GM21786 (cell line): ENCODE results near the gene CFAP53.
A peak's percentile ranks its signal among the peaks of the same experiment; 100 is the strongest.
"Not testable (repeated sequence)": the region's sequence is repeated elsewhere in the genome, so short reads cannot be mapped to it uniquely, and the experiment has no call there.

Experiments
- ATAC-seq: cut with Tn5 transposase; IDR thresholded peaks from one replicate; pipeline ENCODE4 v1.9.1; 2021; ENCODE audit not compliant: unreplicated experiment

CFAP53 gene

DNA sequence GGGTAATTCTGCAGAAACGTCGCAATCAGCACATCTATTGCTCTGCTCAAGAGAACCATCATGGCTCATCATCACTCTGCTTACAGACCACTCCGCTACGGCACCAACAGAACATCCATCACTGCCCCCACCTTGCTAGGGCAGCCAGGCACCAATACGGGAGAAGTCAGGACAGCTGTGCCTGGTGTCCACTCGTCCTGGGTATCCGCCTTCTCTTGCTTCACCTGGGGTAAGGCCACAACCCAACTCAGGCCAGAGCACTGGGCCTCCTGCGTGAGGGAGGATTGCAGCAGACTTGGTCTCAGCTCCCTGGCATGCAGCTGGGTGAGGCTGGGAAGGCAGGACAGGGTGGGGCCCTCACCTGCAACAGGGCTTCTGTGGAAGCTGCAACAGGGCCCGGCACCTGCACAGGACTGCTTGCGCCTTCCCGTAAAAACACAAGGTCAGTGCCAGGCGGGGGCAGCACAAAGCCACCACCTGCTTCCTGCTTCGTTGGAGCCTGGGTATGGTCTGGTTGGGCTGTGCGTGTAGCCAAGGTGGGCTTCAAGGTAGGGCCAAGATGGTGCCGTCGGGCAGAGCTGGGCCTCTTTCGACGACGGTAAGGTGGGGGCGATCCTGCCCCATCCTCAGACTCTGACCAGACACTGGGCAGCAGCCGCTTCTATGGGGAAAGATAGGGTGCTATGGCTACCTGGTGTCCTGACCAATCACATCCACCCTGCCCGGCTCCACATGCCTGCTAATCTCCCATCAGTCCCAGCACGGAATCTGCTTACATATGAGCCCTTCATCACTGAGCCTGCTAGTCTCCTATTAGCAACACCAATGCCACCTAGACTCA is 7.1 kb upstream of the CFAP53 start:
- no peak for ATAC-seq

DNA sequence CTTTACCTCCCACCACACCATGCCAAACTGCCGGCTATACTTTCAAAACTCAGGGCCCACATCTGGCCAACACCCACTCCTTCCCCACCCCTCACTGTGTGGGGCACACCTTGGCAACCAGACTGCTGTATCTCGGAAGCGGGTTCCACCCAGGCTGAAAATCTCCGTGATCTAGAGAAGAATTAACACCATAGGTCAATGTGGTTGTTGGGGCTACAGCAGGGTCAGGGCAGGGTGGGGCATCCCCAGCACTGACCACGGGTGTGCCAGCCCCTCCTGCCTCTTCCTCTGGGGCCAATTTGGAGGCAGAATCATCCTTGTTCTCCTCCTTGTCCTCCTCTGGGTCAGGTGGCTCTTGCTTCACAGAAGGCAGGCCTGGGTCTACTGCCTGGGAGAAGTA is 6.3 kb upstream of the CFAP53 start:
- no peak for ATAC-seq

DNA sequence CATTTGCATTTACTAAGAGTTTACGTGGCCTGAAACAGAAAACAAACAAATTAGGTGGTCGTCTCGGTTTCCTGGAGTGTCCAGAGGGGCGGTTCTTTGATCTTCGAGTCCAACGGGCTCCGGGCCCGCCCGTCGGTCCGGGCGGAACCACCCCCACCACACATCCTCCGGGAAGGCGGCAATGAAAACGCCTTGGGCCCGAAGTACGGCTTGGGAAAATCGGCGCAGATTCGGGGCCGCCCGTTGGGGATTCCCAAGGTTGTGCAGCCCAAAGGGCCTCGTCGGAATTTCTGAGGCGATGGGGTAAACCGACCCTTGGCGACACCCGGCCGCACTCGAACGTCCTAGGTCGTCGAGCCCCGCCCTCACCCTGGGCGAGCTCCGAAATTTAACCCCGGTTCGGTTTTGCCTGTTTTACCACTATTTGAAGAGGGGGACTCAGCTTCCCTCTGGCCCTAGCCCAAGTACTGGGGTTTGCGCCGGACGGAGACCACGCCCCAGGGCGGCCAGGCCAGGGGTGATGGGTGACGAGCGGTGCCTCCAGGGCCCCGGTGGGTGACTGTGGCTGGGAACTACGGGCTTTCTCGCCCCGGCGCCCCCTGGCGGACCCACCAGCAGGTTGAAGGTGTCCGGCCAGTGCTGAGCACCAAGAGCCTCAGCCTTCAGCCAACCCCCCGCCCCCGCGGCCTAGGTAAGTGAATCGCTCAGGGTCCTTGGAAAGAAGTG is 1.9 kb upstream of the CFAP53 start:
- ATAC-seq, result peak; percentile 69

DNA sequence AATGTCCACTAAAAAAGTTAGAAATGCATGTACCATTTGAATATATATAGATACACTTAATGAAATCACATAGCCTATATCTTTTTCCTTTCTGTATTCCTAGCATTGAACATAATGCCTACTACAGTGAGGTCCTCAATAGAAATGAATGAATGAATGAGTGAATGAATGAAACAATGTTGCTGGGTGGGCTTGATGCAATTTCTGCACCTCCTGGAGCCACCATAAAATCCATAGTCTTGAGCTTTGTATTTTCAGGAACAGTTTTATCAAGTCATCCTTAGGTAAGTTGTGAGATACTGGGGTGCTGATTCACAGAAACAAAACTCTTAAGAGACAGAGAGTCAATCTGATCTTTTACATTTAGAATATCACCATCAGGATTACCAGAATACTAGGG is 3.3 kb downstream of the CFAP53 start:
- ATAC-seq, result no peak

DNA sequence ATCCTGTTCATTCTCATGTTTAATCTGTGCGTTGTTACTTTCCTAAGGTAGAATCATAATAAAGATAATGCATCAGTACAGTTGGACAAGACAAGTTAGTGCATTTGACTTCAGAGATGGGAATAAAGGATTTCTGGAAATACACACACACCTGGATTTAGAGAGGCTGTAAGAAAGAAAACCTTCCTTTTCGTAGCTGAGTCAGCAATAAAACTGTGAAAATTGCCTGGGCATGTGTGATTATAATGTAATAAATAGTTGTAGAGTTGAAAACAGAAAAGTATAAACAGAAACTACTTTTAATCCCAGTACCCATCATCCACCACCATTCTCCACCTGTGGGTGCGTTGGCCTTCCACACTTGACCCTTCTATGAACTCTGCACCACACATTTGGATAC is 15.4 kb downstream of the CFAP53 start:
- no peak for ATAC-seq

DNA sequence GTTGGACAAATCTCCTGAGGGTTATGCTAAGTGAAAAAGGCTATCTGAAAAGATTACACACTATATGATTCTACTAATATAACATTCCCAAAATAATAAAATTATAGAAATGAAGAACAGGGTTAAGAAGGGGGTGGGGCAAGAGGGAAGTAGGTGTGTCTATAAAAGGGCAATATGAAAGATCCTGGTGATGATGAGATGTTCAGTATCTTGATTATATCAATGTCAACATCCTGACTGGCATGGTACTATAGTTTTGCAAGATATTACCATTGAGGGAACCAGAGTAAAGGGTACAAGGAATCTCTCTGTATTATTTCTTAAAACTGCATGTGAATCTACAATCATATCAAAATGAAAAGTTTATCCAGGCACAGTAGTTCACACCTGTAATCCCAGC is 16.7 kb downstream of the CFAP53 start:
- no peak for ATAC-seq

DNA sequence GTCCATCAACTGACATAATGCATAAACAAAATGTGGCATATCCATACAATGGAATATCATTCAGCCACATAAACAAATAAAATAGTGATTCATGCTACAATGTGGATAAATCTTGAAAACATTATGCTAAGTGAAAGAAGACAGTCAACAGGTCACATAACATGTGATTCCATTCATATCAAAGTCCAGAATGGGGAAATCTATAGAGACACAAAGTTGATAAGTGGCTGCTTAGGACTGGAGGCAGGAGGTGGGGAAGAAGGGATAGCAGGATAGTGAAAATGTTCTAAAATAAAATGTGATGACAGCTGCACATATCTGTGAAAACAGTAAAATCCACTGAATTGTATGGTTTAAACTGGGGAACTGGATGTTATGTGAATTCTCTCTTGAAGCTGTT is 18.7 kb downstream of the CFAP53 start:
- ATAC-seq, result no peak

DNA sequence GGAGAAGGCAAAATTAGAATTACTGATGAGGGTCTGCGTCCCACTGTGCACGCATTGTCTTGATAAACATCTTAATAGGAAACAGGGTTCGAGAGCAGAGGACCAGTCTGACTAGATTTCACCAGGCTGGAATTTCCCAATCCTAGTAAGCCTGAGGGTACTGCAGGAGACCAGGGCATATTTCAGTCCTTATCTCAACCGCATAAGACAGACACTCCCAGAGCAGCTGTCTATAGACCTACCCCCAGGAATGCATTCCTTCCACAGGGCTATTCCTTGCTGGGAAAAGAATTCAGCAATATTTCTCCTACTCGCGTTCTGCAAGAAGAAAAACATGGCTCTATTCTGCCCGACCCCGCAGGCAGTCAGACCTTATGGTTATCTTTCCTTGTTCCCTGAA is 24.5 kb downstream of the CFAP53 start:
- not testable (repeated sequence) for ATAC-seq

DNA sequence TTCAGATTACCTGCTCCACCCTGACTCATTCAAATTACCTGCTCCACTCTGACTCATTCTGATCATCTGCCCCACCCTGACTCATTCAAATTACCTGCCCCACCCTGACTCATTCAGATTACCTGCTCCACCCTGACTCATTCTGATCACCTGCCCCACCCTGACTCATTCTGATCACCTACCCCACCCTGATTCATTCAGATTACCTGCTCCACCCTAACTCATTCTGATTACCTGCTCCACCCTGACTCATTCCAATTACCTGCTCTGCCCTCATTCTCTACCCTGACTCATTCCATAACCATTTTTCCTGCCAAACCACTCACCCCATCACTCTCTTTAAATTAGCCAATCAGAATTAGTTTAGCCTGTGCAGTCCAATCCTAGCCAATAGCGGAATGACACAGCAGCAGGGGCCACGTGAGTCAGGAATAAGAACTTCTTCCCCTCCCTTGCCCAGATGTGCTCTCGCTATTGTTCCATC is 26.2 kb downstream of the CFAP53 start:
- no peak for ATAC-seq

DNA sequence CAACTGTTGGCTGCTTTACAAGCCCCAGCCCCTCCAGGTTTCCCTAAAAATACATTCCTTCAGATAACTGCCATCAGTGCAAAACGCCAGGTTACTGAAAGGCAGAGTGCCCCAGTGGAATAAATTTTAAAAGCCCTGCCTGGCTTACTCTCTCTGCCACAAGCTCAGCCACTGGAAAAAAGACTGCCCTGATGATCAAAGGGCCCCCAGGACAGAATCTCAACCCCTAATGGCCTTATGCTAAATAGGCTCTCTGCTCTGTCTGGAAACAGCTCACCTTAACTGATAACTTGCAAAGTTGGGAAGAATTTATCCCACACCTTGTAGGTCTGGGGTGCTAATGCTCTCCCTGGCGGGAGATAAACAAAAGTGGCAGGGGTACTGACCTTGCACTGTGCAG is 33.9 kb downstream of the CFAP53 start:
- ATAC-seq, result no peak

DNA sequence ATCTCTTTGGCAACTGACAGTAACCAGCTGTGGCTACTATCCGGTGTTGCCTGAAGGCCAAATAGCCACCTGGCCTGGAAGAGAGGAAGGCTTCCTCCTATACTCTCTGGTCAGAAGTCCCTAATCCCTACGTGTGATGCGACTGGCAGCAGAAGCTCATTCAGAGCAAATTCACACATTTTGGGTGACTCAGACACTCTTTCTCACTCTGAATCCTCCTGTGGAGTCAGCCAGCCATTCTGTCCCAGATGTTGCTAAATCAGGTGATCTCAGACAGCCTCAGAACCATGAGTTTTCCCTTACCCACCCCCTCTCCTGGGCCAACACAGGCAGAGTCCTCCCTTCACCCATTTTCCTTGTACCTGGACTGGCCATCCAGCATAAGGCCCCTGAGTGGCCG is 34.7 kb downstream of the CFAP53 start:
- no peak for ATAC-seq

DNA sequence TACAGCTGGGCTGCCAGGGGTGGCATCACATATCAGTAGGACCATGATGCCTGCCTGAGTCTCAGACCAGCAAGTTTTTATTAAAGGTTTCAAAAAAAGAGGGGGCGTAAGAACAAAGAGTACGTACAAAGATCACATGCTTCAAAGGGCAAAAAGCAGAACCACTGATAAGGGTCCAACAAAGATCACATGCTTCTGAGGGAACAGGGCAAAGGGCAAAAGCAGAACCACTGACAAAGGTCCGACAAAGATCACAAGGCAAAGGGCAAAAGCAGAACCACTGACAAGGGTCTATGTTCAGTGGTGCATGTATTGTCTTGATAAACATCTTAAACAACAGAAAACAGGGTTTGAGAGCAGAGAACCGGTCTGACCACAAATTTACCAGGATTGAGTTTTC is 46.0 kb downstream of the CFAP53 start:
- ATAC-seq, result not testable (repeated sequence)

DNA sequence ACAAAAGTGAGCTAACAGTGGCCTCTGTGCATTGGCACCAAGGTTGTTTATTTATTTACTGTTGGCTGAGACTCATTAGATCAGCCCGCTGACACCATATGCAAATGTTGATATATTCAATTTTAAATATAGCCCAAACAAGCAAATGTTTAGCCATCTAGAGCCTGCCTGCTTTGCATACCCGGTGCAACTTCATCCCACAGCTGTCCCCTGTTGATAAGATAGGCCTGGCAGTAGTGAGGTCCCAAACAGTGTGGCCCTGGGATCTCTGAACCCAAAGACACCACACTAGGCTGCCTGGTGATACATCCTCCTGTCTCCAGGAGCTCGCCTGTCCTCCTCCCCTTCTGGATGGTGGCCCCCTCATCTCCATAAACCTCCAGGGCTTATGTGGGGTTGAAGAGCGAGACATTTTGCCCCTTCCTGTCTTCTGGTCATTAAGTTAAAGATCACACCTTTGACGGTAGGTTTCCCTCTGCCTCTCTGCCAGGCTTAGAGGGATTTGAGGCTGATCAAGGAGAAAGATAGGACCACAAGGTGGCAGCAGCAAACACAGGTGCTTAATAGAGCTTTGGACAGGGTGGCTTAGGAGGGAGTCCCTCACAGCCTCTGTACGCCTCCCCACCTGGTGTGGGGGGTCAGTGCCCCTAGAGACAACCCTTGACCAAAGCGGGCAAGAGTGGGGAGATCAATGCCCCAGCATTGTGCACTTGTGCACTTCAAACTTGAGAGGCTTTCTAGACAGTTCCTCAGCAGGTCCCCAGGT is 47.7 kb downstream of the CFAP53 start:
- ATAC-seq, result peak; percentile 56

DNA sequence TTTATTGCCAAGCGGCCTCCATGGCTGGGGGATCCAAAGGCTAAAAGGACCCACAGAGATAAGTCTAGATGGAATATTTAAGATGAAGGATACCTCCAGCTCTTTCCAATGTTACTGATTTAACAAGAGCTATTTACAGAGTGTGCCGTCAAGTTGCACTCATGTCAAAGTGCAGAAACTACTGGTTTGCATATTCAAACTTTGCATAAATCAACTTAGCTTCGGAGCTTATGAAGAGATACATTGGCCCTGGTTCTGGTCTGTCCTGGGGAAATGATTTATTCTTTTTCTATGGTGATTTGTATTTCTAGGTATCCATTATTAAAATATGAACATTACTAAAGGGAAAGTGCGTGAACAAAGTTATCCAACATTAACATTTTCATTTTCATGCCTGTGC is 57.0 kb downstream of the CFAP53 start:
- no peak for ATAC-seq

DNA sequence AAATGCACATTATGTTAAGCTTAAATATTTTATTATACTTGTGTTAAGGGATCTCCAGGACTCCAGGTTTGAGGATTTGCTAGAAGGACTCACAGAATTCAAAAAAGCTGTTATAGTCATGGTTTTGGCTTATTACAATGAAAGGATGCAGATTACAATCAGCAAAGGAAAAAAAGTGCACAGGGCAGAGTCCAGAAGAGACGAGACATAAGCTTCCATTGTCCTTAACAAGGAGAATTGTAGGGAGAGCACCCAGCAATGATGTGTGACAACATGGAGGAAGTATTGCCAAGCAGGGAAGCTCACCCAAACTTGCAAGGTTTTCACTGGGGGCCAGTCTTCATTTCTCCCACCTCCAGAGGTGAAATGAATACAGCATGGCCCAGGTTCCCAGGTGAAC is 58.6 kb downstream of the CFAP53 start:
- ATAC-seq, result no peak

DNA sequence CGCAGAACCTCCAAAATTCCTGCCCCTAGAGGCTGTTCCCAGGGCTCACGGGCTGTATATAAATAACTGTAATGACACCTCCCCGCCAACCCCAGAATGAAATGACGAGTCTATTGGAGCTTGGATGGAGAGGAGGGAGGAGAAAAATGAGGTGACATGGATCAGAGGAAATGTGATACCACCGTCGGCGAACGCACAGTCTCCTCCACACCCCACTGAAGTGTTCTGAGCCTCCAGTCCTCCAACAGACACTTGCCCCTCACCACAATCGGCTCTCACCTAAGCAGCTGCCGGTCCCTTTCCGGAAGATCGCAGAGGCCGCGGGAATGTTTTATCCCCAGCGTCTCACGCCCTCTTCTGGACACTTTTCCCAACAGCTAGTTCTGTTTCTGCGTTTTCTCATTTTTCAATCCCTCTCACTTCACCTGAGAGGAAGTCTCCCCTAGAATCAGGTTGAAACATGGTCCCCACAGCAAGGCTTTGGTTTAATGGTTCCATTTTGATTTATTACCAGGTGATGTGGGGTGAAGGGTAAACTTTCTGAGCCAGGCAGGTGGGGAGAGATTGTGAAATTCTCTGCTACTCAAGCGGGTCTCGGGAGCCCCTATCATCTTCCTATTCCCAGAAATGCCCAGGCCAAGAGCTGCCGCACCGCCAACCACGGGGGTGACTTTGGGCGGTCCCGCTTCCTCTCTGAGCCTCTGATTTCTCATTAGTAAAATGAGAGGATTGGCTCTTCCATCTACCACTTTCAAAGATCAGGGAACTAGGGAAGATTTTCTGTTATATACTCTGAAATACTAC is 62.3 kb downstream of the CFAP53 start:
- no peak for ATAC-seq

DNA sequence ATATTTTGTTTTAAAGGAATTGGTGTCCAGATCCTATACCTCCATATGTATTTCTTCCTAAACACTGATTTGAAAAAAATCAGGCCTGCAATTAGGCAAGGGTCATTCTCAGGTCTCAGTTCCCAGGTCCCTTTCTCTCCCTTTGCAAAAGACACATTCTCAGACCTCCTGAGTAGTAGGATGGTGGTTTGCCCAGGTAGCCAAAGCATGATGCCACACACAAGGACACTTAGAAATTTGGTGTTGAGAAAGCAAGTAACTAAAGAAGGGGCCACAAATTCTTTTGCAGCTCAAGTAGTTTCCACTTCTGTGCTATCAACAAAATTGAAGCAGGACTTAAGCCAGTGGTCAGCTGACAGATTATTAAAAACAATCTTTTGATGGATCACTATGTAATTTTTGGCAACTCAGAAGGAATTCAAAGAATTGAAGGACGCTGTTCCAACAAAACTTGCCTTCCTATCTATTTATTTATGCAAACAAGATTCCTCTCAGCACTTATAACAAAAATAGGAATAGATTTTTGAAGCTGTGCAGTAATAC is 64.7 kb downstream of the CFAP53 start:
- no peak for ATAC-seq

DNA sequence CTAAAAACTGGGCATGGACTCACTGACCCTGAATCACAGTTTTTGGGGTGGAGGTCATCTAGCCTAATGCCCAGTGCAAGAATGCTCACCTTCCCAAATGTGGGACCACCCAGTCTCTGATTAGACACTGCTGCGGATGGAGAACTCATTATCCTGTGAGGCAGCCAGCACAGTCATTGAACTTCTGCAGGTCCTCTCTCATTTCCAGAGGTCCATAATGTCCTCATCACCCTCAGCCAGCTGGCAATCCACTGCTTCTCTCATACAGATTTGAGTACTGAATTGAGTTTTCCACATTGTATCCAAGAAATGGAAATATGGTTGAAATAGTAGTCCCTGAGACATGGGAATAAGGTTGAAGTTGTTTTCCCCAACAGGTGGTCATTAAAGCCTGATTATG is 66.4 kb downstream of the CFAP53 start:
- no peak for ATAC-seq

DNA sequence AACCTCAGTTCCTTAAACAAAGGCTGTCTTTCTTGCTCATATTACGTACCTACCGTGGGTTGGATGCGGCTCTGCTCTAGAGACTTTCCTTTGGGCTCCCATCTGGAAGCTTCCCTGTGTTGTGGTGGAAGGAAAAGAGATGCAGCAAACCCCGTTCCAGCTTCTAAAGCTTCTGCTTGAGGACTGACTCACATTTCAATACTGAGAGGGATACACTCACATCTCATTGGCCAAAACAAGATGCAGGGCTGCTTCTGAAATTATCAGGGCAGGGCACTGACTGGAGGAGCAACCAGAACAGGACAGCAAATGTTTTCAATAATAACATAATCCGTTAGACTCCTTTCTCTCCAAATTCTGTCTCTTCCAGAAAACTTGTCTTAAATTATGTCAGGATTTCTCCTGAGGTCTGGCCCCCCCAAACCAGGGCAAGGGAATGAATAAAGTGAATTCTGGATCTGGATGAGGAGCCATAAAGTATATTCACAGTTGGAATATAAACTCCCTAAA is 66.9 kb downstream of the CFAP53 start:
- no peak for ATAC-seq

DNA sequence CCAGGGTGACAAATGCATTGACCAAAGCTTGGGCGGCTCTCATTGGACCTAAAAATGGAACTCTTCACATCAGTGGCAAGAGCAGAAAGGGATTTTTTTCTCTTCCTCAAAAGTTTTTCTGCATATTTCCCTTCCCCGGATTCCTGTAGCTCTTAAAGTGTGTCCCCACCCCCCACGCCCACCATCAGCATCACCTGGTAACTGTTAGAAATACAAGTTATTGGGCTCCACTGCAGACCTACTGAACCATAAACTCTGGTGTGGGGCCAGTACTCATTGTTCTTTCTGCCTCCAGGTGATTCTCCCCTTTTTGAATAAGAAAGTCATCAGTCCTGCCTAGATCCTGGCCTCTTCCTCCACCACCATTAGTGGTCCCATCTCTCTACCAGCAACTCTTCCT is 70.0 kb downstream of the CFAP53 start:
- ATAC-seq, result no peak
